A549 (cell line): ENCODE measurements around the gene ZNF776. TPM values are rescaled to one million over a fixed set of nuclear protein-coding genes. Genes with fewer than 3 reads are reported as not detected.
"Not testable (repeated sequence)": the region's sequence is repeated elsewhere in the genome, so short reads cannot be mapped to it uniquely, and the experiment has no call there.

Experiments
- ATAC-seq, 2 experiments: fragments of 200-7000 bp in 1 of 2; fragments of >200 bp in 1 of 2; cut with Nextera tagmentation in 1 of 2; cut with Tn5 transposase in 1 of 2; 3 replicates each; pipeline versions ENCODE4 v1.8.0 to v1.9.1; 2018 to 2020; ENCODE audit warnings: mild to moderate bottlenecking in 1 of 2, moderate library complexity in 1 of 2
- CTCF ChIA-PET: fragments of 300-600 bp; sonication (Branson Sonifier 250); formaldehyde crosslinking; extraction: SDS; loops from one replicate; lab custom pipeline; 2021; ENCODE audit warnings: antibody characterized with exemption, inconsistent platforms; lab: Yijun Ruan, JAX
- POLR2A ChIA-PET: fragments of 350-600 bp; formaldehyde crosslinking; extraction: SDS; loops from one replicate; lab custom pipeline; 2021; ENCODE audit warnings: antibody characterized with exemption, inconsistent platforms; lab: Yijun Ruan, JAX
- DNase-seq, 2 experiments: peaks; one replicate each; pipeline versions ENCODE4 v3.0.0 to v3.0.0-alpha.2; 2011 to 2016; ENCODE audit warnings: low read depth in 1 of 2, low spot score in 1 of 2
- FAIRE-seq: peaks from 2 replicates; lab custom pipeline; 2011; peaks lifted over from hg19 to GRCh38; lab: Jason Lieb, UNC
- H3K27ac ChIP-seq, 2 experiments: fragments of >200 bp; sonication (Bioruptor Twin); formaldehyde crosslinking; 3 replicates each; pipeline ENCODE4 v1.5.1; 2016 to 2017
- H3K4me1 ChIP-seq: fragments of >200 bp; sonication (Bioruptor Twin); formaldehyde crosslinking; 3 replicates; pipeline ENCODE4 v1.6.1; 2016
- H3K4me2 ChIP-seq: fragments of >200 bp; sonication (Bioruptor Twin); formaldehyde crosslinking; 3 replicates; pipeline ENCODE4 v1.6.1; 2016
- H3K4me3 ChIP-seq: fragments of >200 bp; sonication (Bioruptor Twin); formaldehyde crosslinking; 3 replicates; pipeline ENCODE4 v1.5.1; 2016
- H3K9me3 ChIP-seq: fragments of >200 bp; sonication (Bioruptor Twin); formaldehyde crosslinking; 3 replicates; pipeline ENCODE4 v1.6.1; 2016
- CEBPB ChIP-seq, 2 experiments: fragments of >200 bp in 1 of 2; sonication (Bioruptor Twin) in 1 of 2; formaldehyde crosslinking in 1 of 2; IDR thresholded peaks; 2 replicates each; pipeline ENCODE4 v1.6.1; 2012 to 2016
- E2F6 ChIP-seq: IDR thresholded peaks from 2 replicates; pipeline ENCODE4 v1.6.1; 2012; ENCODE audit warnings: low read depth, borderline replicate concordance
- EHF ChIP-seq: fragments of 250-450 bp; sonication (Bioruptor Pico); IDR thresholded peaks from 2 replicates; pipeline ENCODE4 v1.5.0; 2020; ENCODE audit warnings: mild to moderate bottlenecking
- FOSB ChIP-seq: fragments of 250-450 bp; sonication (Bioruptor Pico); IDR thresholded peaks from 2 replicates; pipeline ENCODE4 v1.5.0; 2020; ENCODE audit warnings: mild to moderate bottlenecking, moderate library complexity
- FOSL2 ChIP-seq, 2 experiments: fragments of 450-650 bp in 1 of 2; fragments of >200 bp in 1 of 2; sonication (Bioruptor Twin) in 1 of 2; formaldehyde crosslinking; IDR thresholded peaks; 2 replicates each; pipeline versions ENCODE4 v1.5.0 to v1.6.1; 2016 to 2020; ENCODE audit warnings: mild to moderate bottlenecking in 1 of 2, moderate library complexity in 1 of 2
- HEYL ChIP-seq: fragments of 250-450 bp; sonication (Bioruptor Pico); IDR thresholded peaks from 2 replicates; pipeline ENCODE4 v1.8.0; 2021; ENCODE audit warnings: mild to moderate bottlenecking, moderate library complexity
- HOXB13 ChIP-seq: fragments of 250-450 bp; sonication (Bioruptor Pico); IDR thresholded peaks from 2 replicates; pipeline ENCODE4 v1.5.0; 2020; ENCODE audit warnings: low read depth, mild to moderate bottlenecking, moderate library complexity
- KDM5A ChIP-seq: fragments of 200-600 bp; sonication (generic); IDR thresholded peaks from 2 replicates; pipeline ENCODE4 v1.6.1; 2016; ENCODE audit warnings: antibody characterized with exemption, mild to moderate bottlenecking
- MAX ChIP-seq: IDR thresholded peaks from 2 replicates; pipeline ENCODE4 v1.6.1; 2012
- MAZ ChIP-seq: fragments of 150-350 bp; IDR thresholded peaks from 2 replicates; pipeline ENCODE4 v1.6.1; 2014; ENCODE audit warnings: antibody characterized with exemption, low read depth, low read length, borderline replicate concordance
- PHF8 ChIP-seq: fragments of 200-600 bp; sonication (generic); IDR thresholded peaks from 2 replicates; pipeline ENCODE4 v1.6.1; 2016; ENCODE audit warnings: low read depth, mild to moderate bottlenecking, antibody characterized with exemption, moderate library complexity, borderline replicate concordance
- POLR2AphosphoS2 ChIP-seq: conservative IDR thresholded peaks from 2 replicates; pipeline ENCODE4 v1.6.1; 2012; ENCODE audit warnings: low read length, improper control_type of control experiment, inconsistent platforms
- REST ChIP-seq: fragments of 200-600 bp; sonication (generic); IDR thresholded peaks from 2 replicates; pipeline ENCODE4 v1.6.1; 2016; ENCODE audit warnings: antibody characterized with exemption, mild to moderate bottlenecking, moderate library complexity
- SMC3 ChIP-seq: fragments of >200 bp; sonication (Bioruptor Twin); formaldehyde crosslinking; IDR thresholded peaks from 3 replicates; pipeline ENCODE4 v1.6.1; 2018; ENCODE audit warnings: inconsistent platforms
- ZFP36 ChIP-seq: fragments of 450-650 bp; IDR thresholded peaks from 2 replicates; pipeline ENCODE4 v1.6.1; 2014; ENCODE audit warnings: borderline replicate concordance; ENCODE audit not compliant: partially characterized antibody
- ZSCAN20 ChIP-seq: fragments of 250-450 bp; sonication (Bioruptor Pico); IDR thresholded peaks from 2 replicates; pipeline ENCODE4 v1.8.0; 2022; ENCODE audit warnings: mild to moderate bottlenecking, moderate library complexity
- WGBS: methylation state at CpG from one replicate; pipeline ENCODE4 v1.1.6; 2017; ENCODE audit errors: missing lambda C conversion rate; 5-methylcytosine and 5-hydroxymethylcytosine counted together
- polyA plus RNA-seq, 4 experiments: library from polyadenylated mRNA; depleted of rRNA in 3 of 4; stranded (reverse); fragments of >200 nt; fragmentation: RNase III in 1 of 4; extraction: RNeasy Plus Mini Kit Qiagen cat#74134 plus additional on column Dnase treatment in 1 of 4; gene quantifications; 2 replicates in 3 of 4; 3 replicates in 1 of 4; pipeline ENCODE4 v1.2.3, GENCODE V29; 2011 to 2017
- TF ChIP-seq, protein P1 (sequence below): fragments of 250-450 bp; sonication (Bioruptor Pico); IDR thresholded peaks from 2 replicates; pipeline ENCODE4 v1.5.0; 2021; ENCODE audit warnings: mild to moderate bottlenecking, moderate library complexity, borderline replicate concordance
- TF ChIP-seq, protein P2 (sequence below): IDR thresholded peaks from 2 replicates; pipeline ENCODE4 v1.6.1; 2012

The ZNF776 gene
- polyA plus RNA-seq, 2 of the 4 experiments (the other 2 are of a cell fraction): 5.3 to 9.3 TPM

GRCh38 chr19:57789288-57789687 lies 42.7 kb downstream of the ZNF776 start:
- FAIRE-seq (no peak), ATAC-seq (no peak), DNase-seq (no peak)
- ChIA-PET POLR2A (no interaction called here), CTCF (no interaction called here)
- TF ChIP-seq EHF: no peak
- TF ChIP-seq, protein P1, sequence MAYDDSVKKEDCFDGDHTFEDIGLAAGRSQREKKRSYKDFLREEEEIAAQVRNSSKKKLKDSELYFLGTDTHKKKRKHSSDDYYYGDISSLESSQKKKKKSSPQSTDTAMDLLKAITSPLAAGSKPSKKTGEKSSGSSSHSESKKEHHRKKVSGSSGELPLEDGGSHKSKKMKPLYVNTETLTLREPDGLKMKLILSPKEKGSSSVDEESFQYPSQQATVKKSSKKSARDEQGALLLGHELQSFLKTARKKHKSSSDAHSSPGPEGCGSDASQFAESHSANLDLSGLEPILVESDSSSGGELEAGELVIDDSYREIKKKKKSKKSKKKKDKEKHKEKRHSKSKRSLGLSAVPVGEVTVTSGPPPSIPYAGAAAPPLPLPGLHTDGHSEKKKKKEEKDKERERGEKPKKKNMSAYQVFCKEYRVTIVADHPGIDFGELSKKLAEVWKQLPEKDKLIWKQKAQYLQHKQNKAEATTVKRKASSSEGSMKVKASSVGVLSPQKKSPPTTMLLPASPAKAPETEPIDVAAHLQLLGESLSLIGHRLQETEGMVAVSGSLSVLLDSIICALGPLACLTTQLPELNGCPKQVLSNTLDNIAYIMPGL (CRISPR knock-in tag): no peak
- TF ChIP-seq SMC3: no peak
- TF ChIP-seq, protein P2, sequence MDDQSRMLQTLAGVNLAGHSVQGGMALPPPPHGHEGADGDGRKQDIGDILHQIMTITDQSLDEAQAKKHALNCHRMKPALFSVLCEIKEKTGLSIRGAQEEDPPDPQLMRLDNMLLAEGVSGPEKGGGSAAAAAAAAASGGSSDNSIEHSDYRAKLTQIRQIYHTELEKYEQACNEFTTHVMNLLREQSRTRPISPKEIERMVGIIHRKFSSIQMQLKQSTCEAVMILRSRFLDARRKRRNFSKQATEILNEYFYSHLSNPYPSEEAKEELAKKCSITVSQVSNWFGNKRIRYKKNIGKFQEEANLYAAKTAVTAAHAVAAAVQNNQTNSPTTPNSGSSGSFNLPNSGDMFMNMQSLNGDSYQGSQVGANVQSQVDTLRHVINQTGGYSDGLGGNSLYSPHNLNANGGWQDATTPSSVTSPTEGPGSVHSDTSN: no peak
- no peak for TF ChIP-seq FOSB (CRISPR knock-in tag)
- TF ChIP-seq FOSL2 (IDR thresholded peaks at IDR 0.05): no peak
- TF ChIP-seq FOSL2 (CRISPR knock-in tag; IDR thresholded peaks at IDR 0.05): no peak
- TF ChIP-seq HEYL (CRISPR knock-in tag): no peak
- no peak for TF ChIP-seq REST
- TF ChIP-seq CEBPB (IDR thresholded peaks at IDR 0.05): no peak
- TF ChIP-seq E2F6: no peak
- TF ChIP-seq KDM5A: no peak
- TF ChIP-seq ZFP36: no peak
- no peak for TF ChIP-seq MAX
- no peak for TF ChIP-seq PHF8
- TF ChIP-seq POLR2AphosphoS2: no peak
- TF ChIP-seq HOXB13 (CRISPR knock-in tag): no peak
- TF ChIP-seq MAZ: no peak
- TF ChIP-seq ZSCAN20 (CRISPR knock-in tag): no peak
- WGBS: 90% methylated on average over 4 of the region's 4 CpGs
- Histone ChIP-seq H3K4me1 (no peaks in the 10 kb centered on the region), H3K9me3 (peaks cover 89% of the 10 kb centered on the region), H3K27ac (no peak overlapping the region), H3K4me2 (no peak overlapping the region), H3K4me3 (no peak overlapping the region)

- POLR2A ChIA-PET, FAIRE-seq: not testable (repeated sequence)
Measured at GRCh38 chr19:57796580-57796979, 50.0 kb downstream of the ZNF776 start.

More at GRCh38 chr19:57796580-57796979, 50.0 kb downstream of the ZNF776 start:
- H3K4me2 ChIP-seq, DNase-seq, H3K27ac ChIP-seq, CTCF ChIA-PET, H3K4me1 ChIP-seq, H3K4me3 ChIP-seq: not testable (repeated sequence)
- 73% methylated on average over 1 of the region's 1 CpG for WGBS
- H3K9me3 ChIP-seq: peaks cover 81% of the 10 kb centered on the region
- ATAC-seq: peak in 1 of 2 experiments; percentile 78; a peak in 2 of 6 replicates
